Activated naive CD8-positive, alpha-beta T cell treated with anti-CD3 and anti-CD28 coated beads, Interleukin-2, amount 10 ng/mL, durations not matched to agents 7 days and 5 days (primary cell): ENCODE measurements around the gene RITA1. TPM values are rescaled to one million over a fixed set of nuclear protein-coding genes. Genes with fewer than 3 reads are reported as not detected.

Source experiments
- ATAC-seq: fragments of 150-1000 bp; cut with Tn5 transposase; one replicate; pipeline ENCODE4 v1.10.0; 2021; ENCODE audit warnings: low read depth, moderate library complexity
- POLR2A ChIA-PET: fragments of 350-600 bp; sonication (Branson Sonifier 250); formaldehyde crosslinking; loops from one replicate; lab custom pipeline; 2021; ENCODE audit warnings: antibody characterized with exemption; lab: Charles Lee
- DNase-seq: peaks from one replicate; pipeline ENCODE4 v3.0.0; 2021
- H3K27ac Mint-ChIP-seq: one replicate; pipeline ENCODE4 v1.8.0; 2022; ENCODE audit warnings: mild to moderate bottlenecking, mixed read lengths
- H3K27me3 Mint-ChIP-seq: one replicate; pipeline ENCODE4 v1.8.0; 2022; ENCODE audit warnings: mild to moderate bottlenecking, moderate library complexity, mixed read lengths
- H3K36me3 Mint-ChIP-seq: one replicate; pipeline ENCODE4 v1.8.0; 2021; ENCODE audit warnings: mild to moderate bottlenecking, mixed read lengths
- H3K4me1 Mint-ChIP-seq: one replicate; pipeline ENCODE4 v1.8.0; 2021; ENCODE audit warnings: mixed read lengths
- H3K4me3 Mint-ChIP-seq: one replicate; pipeline ENCODE4 v1.8.0; 2022; ENCODE audit warnings: mild to moderate bottlenecking, moderate library complexity, mixed read lengths
- H3K9me3 Mint-ChIP-seq: one replicate; pipeline ENCODE4 v1.8.0; 2021; ENCODE audit warnings: mixed read lengths
- total RNA-seq, 2 experiments: library from RNA; stranded (reverse); gene quantifications; one replicate each; pipeline ENCODE4 v1.2.3, GENCODE V29; 2021

Gene RITA1
- total RNA-seq, 2 experiments from 2014 or later: 18.5 to 21.5 TPM

DNA sequence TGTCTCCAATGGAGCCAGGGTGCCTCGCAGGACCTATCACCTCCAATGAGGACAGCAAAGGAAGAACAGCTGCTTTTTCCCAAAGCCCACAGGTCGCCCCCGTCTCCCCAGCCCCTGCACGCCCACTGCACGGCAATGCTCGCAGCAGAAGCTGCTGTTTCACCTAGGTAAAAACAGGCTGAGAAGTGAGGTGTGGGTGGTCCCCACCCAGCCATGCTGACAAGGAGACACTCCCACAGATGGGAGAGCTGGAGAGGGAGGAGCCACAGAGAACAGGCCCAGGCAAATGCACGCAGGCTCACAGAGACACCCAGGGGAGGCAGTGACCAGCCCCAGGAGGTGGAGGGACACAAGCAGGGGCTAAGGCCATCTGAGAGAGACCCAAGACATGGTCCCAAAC is 25.6 kb upstream of the RITA1 start:
- peaks cover 9% of the 10 kb centered on the region for H3K4me1 Mint-ChIP-seq
- H3K36me3 Mint-ChIP-seq: peaks cover 10% of the 10 kb centered on the region
- ATAC-seq (no peak), DNase-seq (no peak)
- H3K9me3 Mint-ChIP-seq: no peaks in the 10 kb centered on the region
- no peak overlapping the region for H3K4me3 Mint-ChIP-seq
- H3K27ac Mint-ChIP-seq: no peak overlapping the region
- peaks cover 5% of the 10 kb centered on the region for H3K27me3 Mint-ChIP-seq
- POLR2A ChIA-PET: no interaction called here

DNA sequence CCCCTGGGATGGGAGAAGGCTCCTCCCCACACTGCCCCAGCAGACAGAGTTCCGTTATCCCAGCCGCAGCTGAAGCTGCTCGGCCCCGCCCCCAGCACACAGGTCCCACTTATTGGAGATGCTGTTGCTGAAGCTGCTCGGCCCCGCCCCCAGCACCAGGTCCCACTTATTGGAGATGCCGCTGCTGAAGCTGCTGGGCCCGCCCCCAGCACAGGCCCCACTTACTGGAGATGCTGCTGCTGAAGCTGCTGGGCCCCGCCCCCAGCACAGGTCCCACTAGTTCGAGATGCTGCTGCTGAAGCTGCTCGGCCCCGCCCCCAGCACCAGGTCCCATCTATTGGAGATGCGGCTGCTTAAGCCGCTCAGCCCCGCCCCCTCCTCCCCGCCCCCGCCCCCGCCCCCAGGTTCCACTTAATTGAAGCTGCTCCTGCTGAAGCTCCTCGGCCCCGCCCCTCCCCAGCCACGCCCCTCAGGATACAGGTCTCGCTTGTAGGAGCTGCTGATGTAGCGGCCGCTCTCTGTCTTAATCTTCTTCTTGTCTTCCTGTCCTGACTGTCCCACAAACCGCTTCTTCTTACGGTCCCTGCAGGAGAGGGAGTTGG is 24.0 kb upstream of the RITA1 start:
- H3K36me3 Mint-ChIP-seq: peaks cover 10% of the 10 kb centered on the region
- no peaks in the 10 kb centered on the region for H3K27me3 Mint-ChIP-seq

DNA sequence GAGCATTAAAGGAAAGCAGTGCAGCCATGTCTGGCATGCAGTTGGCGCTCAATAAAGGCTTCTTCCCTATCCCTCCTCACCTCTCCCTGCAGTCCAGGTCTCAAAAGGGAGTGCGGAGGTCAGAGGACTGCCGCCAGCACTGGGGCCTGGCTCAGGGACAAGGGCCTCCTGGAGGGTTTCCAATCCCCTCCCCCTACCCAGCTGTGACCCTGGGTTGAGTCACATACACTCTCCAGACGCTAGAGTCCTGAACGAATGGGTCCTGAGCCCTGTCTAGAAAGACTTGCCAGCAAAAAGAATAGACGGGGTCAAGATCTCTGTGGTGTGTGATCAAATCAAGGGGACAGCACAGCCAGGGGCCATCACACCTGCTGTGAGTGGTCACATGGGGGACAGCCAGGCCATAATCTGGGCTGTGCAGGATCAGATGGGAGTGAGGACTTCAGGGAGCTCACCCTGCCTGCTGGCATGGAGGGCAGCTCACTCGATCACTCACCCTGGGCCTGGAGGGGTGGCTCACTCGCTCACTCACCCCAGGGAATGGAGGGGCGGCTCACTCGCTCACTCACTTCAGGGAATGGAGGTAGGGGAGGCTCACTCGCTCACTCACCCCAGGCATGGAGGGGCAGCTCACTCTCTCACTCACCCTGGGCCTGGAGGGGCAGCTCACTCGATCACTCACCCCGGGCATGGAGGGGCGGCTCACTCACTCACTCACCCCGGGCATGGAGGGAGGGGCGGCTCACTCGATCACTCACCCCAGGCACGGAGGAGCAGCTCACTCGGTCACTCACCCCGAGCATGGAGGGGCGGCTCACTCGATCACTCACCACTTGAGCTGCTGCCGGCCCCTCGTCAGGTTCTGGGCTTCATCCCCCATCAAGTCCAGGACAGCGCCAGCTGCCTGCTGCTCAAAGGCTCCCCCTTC is 23.2 kb upstream of the RITA1 start:
- peaks cover 10% of the 10 kb centered on the region for H3K36me3 Mint-ChIP-seq
- POLR2A ChIA-PET: no interaction called here
- peaks cover 4% of the 10 kb centered on the region for H3K4me1 Mint-ChIP-seq
- H3K27ac Mint-ChIP-seq: no peak overlapping the region
- H3K27me3 Mint-ChIP-seq: no peaks in the 10 kb centered on the region
- no peak overlapping the region for H3K4me3 Mint-ChIP-seq
- DNase-seq: no peak
- H3K9me3 Mint-ChIP-seq: no peaks in the 10 kb centered on the region
- ATAC-seq: no peak

More for the DNA sequence above, 24.0 kb upstream of the RITA1 start:
- ATAC-seq (no peak), DNase-seq (no peak)
- H3K4me1 Mint-ChIP-seq: peaks cover 4% of the 10 kb centered on the region
- no peak overlapping the region for H3K4me3 Mint-ChIP-seq
- H3K9me3 Mint-ChIP-seq: no peaks in the 10 kb centered on the region
- no peak overlapping the region for H3K27ac Mint-ChIP-seq
- POLR2A ChIA-PET: no interaction called here

DNA sequence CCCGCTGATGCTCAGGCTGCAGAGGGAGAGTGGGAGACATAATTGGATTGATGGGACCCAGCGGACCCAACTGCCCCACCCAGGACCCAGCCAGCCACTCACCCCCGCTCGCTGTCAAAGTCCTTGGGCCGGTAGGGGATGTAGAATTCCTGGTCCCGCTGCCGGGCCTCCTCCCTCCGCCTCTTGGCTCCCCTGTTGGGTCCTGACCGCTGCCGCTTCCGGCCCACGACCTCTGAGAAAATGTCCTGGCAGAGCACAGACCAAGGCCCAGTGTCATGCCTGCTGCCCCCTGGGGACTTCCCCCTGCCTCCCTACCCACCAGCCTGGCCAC is 22.5 kb upstream of the RITA1 start:
- no peak overlapping the region for H3K27ac Mint-ChIP-seq
- no peak for ATAC-seq
- no peaks in the 10 kb centered on the region for H3K27me3 Mint-ChIP-seq
- H3K9me3 Mint-ChIP-seq: no peaks in the 10 kb centered on the region
- H3K36me3 Mint-ChIP-seq: peaks cover 10% of the 10 kb centered on the region
- POLR2A ChIA-PET: no interaction called here
- DNase-seq: no peak
- H3K4me3 Mint-ChIP-seq: no peak overlapping the region
- H3K4me1 Mint-ChIP-seq: peaks cover 4% of the 10 kb centered on the region

DNA sequence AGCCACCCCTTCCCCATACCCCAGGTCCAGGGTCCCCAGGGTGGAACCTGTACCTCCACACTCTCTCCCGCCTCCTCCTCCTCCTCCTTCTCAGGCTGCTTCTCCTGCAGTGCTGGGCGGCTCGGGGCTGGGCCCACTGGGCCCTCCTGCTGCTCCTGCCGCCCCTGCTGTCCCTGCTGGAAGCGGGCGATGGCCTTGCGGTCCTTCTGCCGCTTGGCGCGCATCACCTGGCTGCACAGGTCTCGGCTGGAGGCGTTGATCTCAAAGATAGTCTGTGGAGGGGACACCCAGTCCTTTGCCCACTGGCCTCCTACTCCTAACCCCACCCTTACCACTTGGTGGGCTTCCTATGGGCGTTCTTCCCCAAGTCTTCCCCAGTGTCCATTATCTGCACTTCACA is 21.5 kb upstream of the RITA1 start:
- POLR2A ChIA-PET: no interaction called here
- H3K9me3 Mint-ChIP-seq: no peaks in the 10 kb centered on the region
- no peak overlapping the region for H3K4me3 Mint-ChIP-seq
- no peaks in the 10 kb centered on the region for H3K27me3 Mint-ChIP-seq
- no peak overlapping the region for H3K27ac Mint-ChIP-seq
- H3K36me3 Mint-ChIP-seq: peaks cover 12% of the 10 kb centered on the region
- no peak for ATAC-seq
- peaks cover 4% of the 10 kb centered on the region for H3K4me1 Mint-ChIP-seq
- no peak for DNase-seq

DNA sequence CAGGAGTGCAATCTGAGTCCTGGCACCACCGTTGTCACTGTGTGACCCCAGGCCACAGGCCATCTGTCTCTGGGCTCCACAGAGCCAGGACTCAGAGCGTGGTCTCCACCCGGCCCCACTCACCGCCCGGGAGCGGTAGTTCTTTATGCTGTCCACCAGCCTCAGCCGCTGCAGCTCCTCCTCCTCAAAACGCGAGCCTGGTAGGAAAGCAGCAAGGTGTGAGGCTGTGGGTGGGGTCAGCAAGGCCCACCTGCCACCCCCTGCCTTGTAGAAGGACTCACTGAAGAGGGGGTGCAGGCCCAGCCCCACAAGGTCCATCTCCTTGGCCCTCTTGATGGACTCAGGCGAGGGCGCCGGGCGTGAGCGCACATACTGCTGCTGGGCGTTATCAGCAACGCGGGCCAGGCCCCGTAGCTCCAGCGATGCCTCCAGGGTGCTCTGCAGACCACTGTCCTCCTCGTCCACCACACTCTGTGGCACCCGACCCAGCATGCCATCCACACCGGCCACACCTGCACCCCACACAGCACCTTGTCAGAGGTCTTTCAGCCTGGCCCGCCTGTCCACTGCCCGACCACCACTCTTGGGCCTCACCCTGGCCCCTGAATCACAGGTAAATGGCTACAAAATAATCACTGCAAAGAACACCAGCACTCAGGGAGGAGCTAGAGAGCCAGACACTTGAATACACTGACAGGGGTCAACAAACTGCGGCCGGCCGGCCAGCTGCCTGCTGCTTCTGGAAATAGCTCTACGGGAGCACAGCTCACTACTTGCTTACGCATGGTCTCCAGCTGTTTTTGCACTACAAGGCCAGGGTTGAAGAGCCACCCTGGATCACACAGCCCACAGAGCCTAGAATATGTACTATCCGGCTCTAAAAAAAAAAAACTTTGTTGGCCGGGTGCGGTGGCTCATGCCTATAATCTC is 19.7 kb upstream of the RITA1 start:
- POLR2A ChIA-PET: no interaction called here
- DNase-seq: no peak
- no peak overlapping the region for H3K4me3 Mint-ChIP-seq
- ATAC-seq: no peak
- H3K4me1 Mint-ChIP-seq: peaks cover under 1% of the 10 kb centered on the region
- peaks cover 15% of the 10 kb centered on the region for H3K36me3 Mint-ChIP-seq
- no peaks in the 10 kb centered on the region for H3K9me3 Mint-ChIP-seq
- no peak overlapping the region for H3K27ac Mint-ChIP-seq
- no peaks in the 10 kb centered on the region for H3K27me3 Mint-ChIP-seq

DNA sequence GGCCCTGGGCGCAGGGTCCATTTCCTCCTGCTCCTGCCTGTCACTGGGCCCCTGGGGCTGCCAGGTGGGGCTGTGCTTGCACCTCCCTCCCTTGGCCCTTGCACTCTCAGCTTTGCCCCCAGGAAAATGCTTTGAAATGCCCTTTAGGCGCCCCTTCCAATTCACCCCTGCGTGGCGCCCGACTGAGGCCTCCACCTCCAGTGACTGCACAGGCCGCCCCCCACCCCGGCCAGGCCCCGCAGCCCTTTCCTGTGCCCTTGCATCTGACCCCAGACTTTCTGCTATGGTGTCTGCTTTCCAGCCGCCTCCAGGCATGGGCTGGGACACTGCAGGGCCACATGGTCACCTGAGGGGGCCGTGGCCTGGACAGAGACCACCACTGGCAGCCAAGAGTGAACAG is 17.7 kb upstream of the RITA1 start:
- ATAC-seq (no peak), DNase-seq (no peak)
- no peak overlapping the region for H3K27ac Mint-ChIP-seq
- no peaks in the 10 kb centered on the region for H3K4me1 Mint-ChIP-seq
- no peak overlapping the region for H3K4me3 Mint-ChIP-seq
- H3K27me3 Mint-ChIP-seq: no peaks in the 10 kb centered on the region
- POLR2A ChIA-PET: no interaction called here
- H3K36me3 Mint-ChIP-seq: peaks cover 22% of the 10 kb centered on the region
- H3K9me3 Mint-ChIP-seq: no peaks in the 10 kb centered on the region

DNA sequence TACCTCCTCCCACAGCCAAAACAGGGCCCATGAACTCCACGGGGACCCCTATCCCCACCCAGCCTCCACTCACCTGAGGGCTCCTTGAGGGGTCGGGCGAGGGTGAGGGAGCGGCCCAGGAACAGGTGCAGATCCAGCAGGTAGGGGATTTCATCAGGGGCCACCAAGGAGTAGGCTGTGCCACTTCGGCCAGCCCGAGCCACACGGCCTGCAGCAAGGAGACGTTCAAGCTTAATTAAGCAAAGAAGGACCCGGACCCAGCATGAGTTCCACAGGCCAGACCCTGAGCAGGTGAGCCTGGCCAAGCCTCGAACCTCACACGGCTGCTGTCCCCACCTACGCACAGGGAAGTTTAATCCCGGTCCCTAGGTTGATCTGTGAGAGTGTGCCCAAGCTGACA is 15.8 kb upstream of the RITA1 start:
- no peak overlapping the region for H3K27ac Mint-ChIP-seq
- H3K9me3 Mint-ChIP-seq: no peaks in the 10 kb centered on the region
- ATAC-seq: no peak
- POLR2A ChIA-PET: no interaction called here
- no peaks in the 10 kb centered on the region for H3K4me1 Mint-ChIP-seq
- no peak overlapping the region for H3K4me3 Mint-ChIP-seq
- no peaks in the 10 kb centered on the region for H3K27me3 Mint-ChIP-seq
- peaks cover 17% of the 10 kb centered on the region for H3K36me3 Mint-ChIP-seq
- DNase-seq: no peak

DNA sequence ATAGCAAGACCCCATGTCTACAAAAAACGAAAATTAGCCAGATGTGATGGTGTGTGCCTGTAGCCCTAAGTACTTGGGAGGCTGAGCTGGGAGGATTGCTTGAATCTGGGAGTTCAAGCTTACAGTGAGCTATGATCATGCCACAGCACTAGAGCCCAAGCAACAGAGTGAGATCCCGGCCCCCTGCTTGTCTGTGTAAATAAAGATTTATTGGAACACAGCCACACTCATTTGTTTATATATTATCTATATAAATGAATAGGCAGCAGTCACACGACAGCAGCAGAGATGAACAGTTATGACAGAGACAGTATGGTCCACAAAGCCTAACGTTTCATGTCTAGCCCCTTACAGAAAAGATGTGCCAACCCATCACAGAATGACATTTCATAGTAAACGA is 15.1 kb upstream of the RITA1 start:
- H3K36me3 Mint-ChIP-seq: peaks cover 20% of the 10 kb centered on the region
- H3K4me1 Mint-ChIP-seq: no peaks in the 10 kb centered on the region
- DNase-seq: no peak
- no peaks in the 10 kb centered on the region for H3K27me3 Mint-ChIP-seq
- POLR2A ChIA-PET: no interaction called here
- no peak overlapping the region for H3K4me3 Mint-ChIP-seq
- H3K9me3 Mint-ChIP-seq: no peaks in the 10 kb centered on the region
- no peak for ATAC-seq
- H3K27ac Mint-ChIP-seq: no peak overlapping the region

DNA sequence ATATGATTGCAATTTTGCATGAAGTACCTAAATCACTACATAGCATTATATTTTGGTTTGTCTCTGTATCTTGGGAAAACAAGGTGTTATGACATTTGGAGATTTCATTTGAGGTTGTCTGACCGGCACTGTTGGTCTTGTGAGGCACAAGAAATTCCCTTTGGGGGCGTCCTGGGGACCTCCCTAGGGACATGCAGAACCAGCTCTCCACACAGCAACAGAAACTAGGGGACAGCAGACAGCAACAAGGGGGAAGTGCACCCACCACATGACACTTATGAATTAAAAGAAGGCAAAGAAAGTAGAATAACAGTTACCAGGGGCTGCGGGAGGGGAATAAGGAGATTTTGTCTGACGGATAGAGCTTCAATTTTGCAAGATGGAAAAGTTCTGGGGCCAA is 14.6 kb upstream of the RITA1 start:
- POLR2A ChIA-PET: no interaction called here
- peaks cover 20% of the 10 kb centered on the region for H3K36me3 Mint-ChIP-seq
- H3K27ac Mint-ChIP-seq: no peak overlapping the region
- no peak for DNase-seq
- H3K27me3 Mint-ChIP-seq: no peaks in the 10 kb centered on the region
- ATAC-seq: no peak
- no peak overlapping the region for H3K4me3 Mint-ChIP-seq
- no peaks in the 10 kb centered on the region for H3K9me3 Mint-ChIP-seq
- H3K4me1 Mint-ChIP-seq: no peaks in the 10 kb centered on the region

DNA sequence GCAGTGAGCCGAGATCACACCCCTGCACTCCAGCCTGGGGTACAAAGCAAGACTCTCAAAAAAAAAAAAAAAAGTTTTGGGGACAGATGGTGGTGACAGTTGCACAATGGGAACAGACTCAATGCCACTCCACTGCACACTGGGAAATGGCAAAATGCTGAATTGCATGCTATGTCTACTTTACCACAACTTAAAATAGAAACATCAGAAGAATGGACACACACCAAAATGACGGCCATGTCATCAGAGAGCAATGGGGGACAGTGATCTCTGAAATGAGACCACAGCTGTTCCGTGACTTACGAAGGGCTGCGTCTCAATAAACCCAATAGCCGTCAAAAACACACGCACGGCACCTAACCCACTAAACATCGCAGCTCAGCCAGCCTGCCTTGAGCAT is 14.0 kb upstream of the RITA1 start:
- POLR2A ChIA-PET: interaction anchor here (1.1 kb wide), 1 partner anchor 193 kb away, joined by 3 read pairs; the partner anchor contains the start of gene OAS2
- Mint-ChIP-seq H3K9me3 (no peaks in the 10 kb centered on the region), H3K36me3 (peaks cover 20% of the 10 kb centered on the region), H3K4me3 (no peak overlapping the region), H3K27me3 (no peaks in the 10 kb centered on the region), H3K27ac (no peak overlapping the region), H3K4me1 (no peaks in the 10 kb centered on the region)
- ATAC-seq (no peak), DNase-seq (no peak)

DNA sequence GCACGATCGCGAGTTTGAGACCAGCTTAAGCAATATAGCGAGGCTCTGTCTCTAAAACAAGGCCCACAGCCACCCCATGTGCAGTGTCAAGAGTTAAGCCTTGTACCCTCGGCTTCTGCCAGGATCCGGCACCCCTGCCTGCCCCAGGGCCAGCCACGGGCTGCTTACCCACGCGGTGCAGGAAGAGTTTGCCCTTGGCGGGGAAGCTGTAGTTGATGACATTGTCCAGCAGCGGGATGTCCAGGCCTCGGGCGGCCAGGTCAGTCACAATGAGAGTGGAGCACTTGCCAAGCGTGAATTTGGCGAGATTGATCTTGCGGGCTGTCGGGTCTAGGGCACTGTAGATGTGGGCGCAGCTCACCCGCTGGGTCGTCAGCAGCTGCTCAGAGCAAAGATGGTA is 13.3 kb upstream of the RITA1 start:
- no peaks in the 10 kb centered on the region for H3K9me3 Mint-ChIP-seq
- H3K36me3 Mint-ChIP-seq: peaks cover 27% of the 10 kb centered on the region
- ATAC-seq (no peak), DNase-seq (no peak)
- POLR2A ChIA-PET: interaction anchor here (1.1 kb wide), 1 partner anchor 194 kb away, joined by 3 read pairs; the partner anchor contains the start of gene OAS2
- peak overlapping the region; percentile 18 for H3K27ac Mint-ChIP-seq
- no peak overlapping the region for H3K4me3 Mint-ChIP-seq
- no peaks in the 10 kb centered on the region for H3K4me1 Mint-ChIP-seq
- no peaks in the 10 kb centered on the region for H3K27me3 Mint-ChIP-seq

DNA sequence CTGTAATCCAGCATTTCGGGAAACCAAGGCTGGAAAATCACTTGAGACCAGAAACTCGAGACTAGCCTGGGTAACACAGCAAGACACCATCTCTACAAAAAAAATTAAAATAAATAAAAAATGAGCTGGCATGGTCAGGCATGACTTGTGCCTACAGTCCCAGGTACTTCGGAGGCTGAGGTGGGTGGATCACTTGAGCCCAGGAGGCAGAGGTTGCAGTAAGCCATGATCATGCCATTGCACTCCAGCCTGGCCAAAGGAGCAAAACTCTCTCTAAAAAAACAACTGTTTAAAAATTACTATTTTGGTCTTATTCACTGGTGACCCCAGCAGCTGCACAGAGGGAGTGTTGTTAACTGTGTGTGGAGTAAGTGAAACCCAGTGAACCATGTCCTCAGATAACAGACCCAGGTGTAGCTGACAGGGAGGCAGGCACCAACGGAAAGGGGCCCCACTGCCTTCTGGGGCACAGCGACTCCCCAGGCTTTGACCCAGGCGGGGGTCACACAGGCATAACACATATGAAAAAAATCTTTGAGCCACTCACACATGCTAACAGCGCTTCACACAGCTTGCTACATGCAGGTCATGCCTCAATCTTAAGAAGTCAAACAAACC is 12.3 kb upstream of the RITA1 start:
- H3K4me1 Mint-ChIP-seq: no peaks in the 10 kb centered on the region
- H3K4me3 Mint-ChIP-seq: no peak overlapping the region
- H3K9me3 Mint-ChIP-seq: no peaks in the 10 kb centered on the region
- POLR2A ChIA-PET: no interaction called here
- no peaks in the 10 kb centered on the region for H3K27me3 Mint-ChIP-seq
- H3K27ac Mint-ChIP-seq: no peak overlapping the region
- DNase-seq: no peak
- no peak for ATAC-seq
- peaks cover 37% of the 10 kb centered on the region for H3K36me3 Mint-ChIP-seq
